ENCODE measurements around the gene IL12RB2.

Gene IL12RB2

GRCh38 chr1:67285780-67286488 is 21.7 kb upstream of the IL12RB2 start:
- Histone ChIP-seq H3K23ac (ENCODE audit: low read length) (no peak overlapping the region), H2AK5ac (ENCODE audit: low read length) (no peak overlapping the region), H3K9ac (ENCODE audit: low read length) (no peak overlapping the region), H3K56ac (ENCODE audit: low read length) (no peak overlapping the region), H3K18ac (ENCODE audit: low read length) (no peak overlapping the region), H3K79me2 (ENCODE audit: control insufficient read depth, insufficient read depth, low read length) (no peaks in the 10 kb centered on the region), H3K4me3 (ENCODE audit: low read length) (no peak overlapping the region), H3K27me3 (ENCODE audit: insufficient read depth, low read length, poor library complexity) (no peaks in the 10 kb centered on the region), H3K4ac (ENCODE audit: low read depth, low read length) (no peak overlapping the region), H3K4me1 (ENCODE audit: control insufficient read depth, low read depth, low read length) (no peaks in the 10 kb centered on the region), H3K4me2 (ENCODE audit: low read length) (no peak overlapping the region), H2BK15ac (replicated peaks; ENCODE audit: low read depth) (no peak overlapping the region), H4K8ac (ENCODE audit: low read depth, low read length) (no peak overlapping the region), H2BK120ac (ENCODE audit: low read depth, low read length) (no peak overlapping the region), H2BK5ac (ENCODE audit: low read length) (no peak overlapping the region), H3K36me3 (ENCODE audit: control insufficient read depth, insufficient read depth, low read length) (no peaks in the 10 kb centered on the region), H3K27ac (ENCODE audit: low read depth, low read length) (no peak overlapping the region), H3K79me1 (ENCODE audit: low read length) (no peaks in the 10 kb centered on the region), H4K5ac (ENCODE audit: low read length) (no peak overlapping the region)
- no CpG with 5 or more reads among the region's 8 CpGs for WGBS (ENCODE audit: extremely low coverage, insufficient coverage, low lambda C conversion rate)
- no peak for DNase-seq

GRCh38 chr1:67290236-67290635 is 17.4 kb upstream of the IL12RB2 start:
- WGBS (ENCODE audit: extremely low coverage, insufficient coverage, low lambda C conversion rate), result no CpG with 5 or more reads among the region's 4 CpGs
- H3K56ac ChIP-seq (ENCODE audit: low read length), result no peak overlapping the region

GRCh38 chr1:67294836-67295617 is 12.6 kb upstream of the IL12RB2 start:
- H4K8ac ChIP-seq (ENCODE audit: low read depth, low read length), result no peak overlapping the region
- no peaks in the 10 kb centered on the region for H3K79me1 ChIP-seq (ENCODE audit: low read length)
- no peak overlapping the region for H2BK15ac ChIP-seq (replicated peaks; ENCODE audit: low read depth)
- H3K4me1 ChIP-seq (ENCODE audit: control insufficient read depth, low read depth, low read length), result no peaks in the 10 kb centered on the region
- H3K36me3 ChIP-seq (ENCODE audit: control insufficient read depth, insufficient read depth, low read length), result no peaks in the 10 kb centered on the region
- no peak overlapping the region for H2AK5ac ChIP-seq (ENCODE audit: low read length)
- no peak overlapping the region for H4K5ac ChIP-seq (ENCODE audit: low read length)
- WGBS (ENCODE audit: extremely low coverage, insufficient coverage, low lambda C conversion rate), result no CpG with 5 or more reads among the region's 9 CpGs
- H3K56ac ChIP-seq (ENCODE audit: low read length), result no peak overlapping the region
- DNase-seq, result peak; percentile 66
- H3K4me3 ChIP-seq (ENCODE audit: low read length), result no peak overlapping the region
- H3K4ac ChIP-seq (ENCODE audit: low read depth, low read length), result no peak overlapping the region
- H3K18ac ChIP-seq (ENCODE audit: low read length), result no peak overlapping the region
- no peak overlapping the region for H3K4me2 ChIP-seq (ENCODE audit: low read length)
- H3K27ac ChIP-seq (ENCODE audit: low read depth, low read length), result no peak overlapping the region
- no peak overlapping the region for H2BK5ac ChIP-seq (ENCODE audit: low read length)
- H3K23ac ChIP-seq (ENCODE audit: low read length), result no peak overlapping the region
- H2BK120ac ChIP-seq (ENCODE audit: low read depth, low read length), result no peak overlapping the region
- H3K79me2 ChIP-seq (ENCODE audit: control insufficient read depth, insufficient read depth, low read length), result no peaks in the 10 kb centered on the region
- no peak overlapping the region for H3K9ac ChIP-seq (ENCODE audit: low read length)
- no peaks in the 10 kb centered on the region for H3K27me3 ChIP-seq (ENCODE audit: insufficient read depth, low read length, poor library complexity)

More at GRCh38 chr1:67290236-67290635, 17.4 kb upstream of the IL12RB2 start:
- Histone ChIP-seq H3K23ac (ENCODE audit: low read length) (no peak overlapping the region), H3K79me1 (ENCODE audit: low read length) (no peaks in the 10 kb centered on the region), H3K27ac (ENCODE audit: low read depth, low read length) (no peak overlapping the region), H3K4ac (ENCODE audit: low read depth, low read length) (no peak overlapping the region), H3K4me2 (ENCODE audit: low read length) (no peak overlapping the region), H4K8ac (ENCODE audit: low read depth, low read length) (no peak overlapping the region), H3K4me3 (ENCODE audit: low read length) (no peak overlapping the region), H3K9ac (ENCODE audit: low read length) (no peak overlapping the region), H3K4me1 (ENCODE audit: control insufficient read depth, low read depth, low read length) (no peaks in the 10 kb centered on the region), H2BK5ac (ENCODE audit: low read length) (no peak overlapping the region), H2BK15ac (replicated peaks; ENCODE audit: low read depth) (no peak overlapping the region), H3K36me3 (ENCODE audit: control insufficient read depth, insufficient read depth, low read length) (no peaks in the 10 kb centered on the region), H3K27me3 (ENCODE audit: insufficient read depth, low read length, poor library complexity) (no peaks in the 10 kb centered on the region), H3K18ac (ENCODE audit: low read length) (no peak overlapping the region), H4K5ac (ENCODE audit: low read length) (no peak overlapping the region), H2AK5ac (ENCODE audit: low read length) (no peak overlapping the region), H2BK120ac (ENCODE audit: low read depth, low read length) (no peak overlapping the region), H3K79me2 (ENCODE audit: control insufficient read depth, insufficient read depth, low read length) (no peaks in the 10 kb centered on the region)
- DNase-seq, result no peak

- H4K5ac ChIP-seq (ENCODE audit: low read length), result no peak overlapping the region
- no peaks in the 10 kb centered on the region for H3K79me1 ChIP-seq (ENCODE audit: low read length)
- H3K18ac ChIP-seq (ENCODE audit: low read length), result no peak overlapping the region
- no peak overlapping the region for H3K56ac ChIP-seq (ENCODE audit: low read length)
- no peak overlapping the region for H3K4me3 ChIP-seq (ENCODE audit: low read length)
- no peak overlapping the region for H4K8ac ChIP-seq (ENCODE audit: low read depth, low read length)
- no peak overlapping the region for H3K4me2 ChIP-seq (ENCODE audit: low read length)
- no CpG with 5 or more reads among the region's 2 CpGs for WGBS (ENCODE audit: extremely low coverage, insufficient coverage, low lambda C conversion rate)
- H2BK15ac ChIP-seq (replicated peaks; ENCODE audit: low read depth), result no peak overlapping the region
- H2BK5ac ChIP-seq (ENCODE audit: low read length), result no peak overlapping the region
- H3K4ac ChIP-seq (ENCODE audit: low read depth, low read length), result no peak overlapping the region
- DNase-seq, result peak; percentile 30
- no peak overlapping the region for H2AK5ac ChIP-seq (ENCODE audit: low read length)
- H3K27ac ChIP-seq (ENCODE audit: low read depth, low read length), result no peak overlapping the region
- H3K4me1 ChIP-seq (ENCODE audit: control insufficient read depth, low read depth, low read length), result no peaks in the 10 kb centered on the region
- no peak overlapping the region for H3K9ac ChIP-seq (ENCODE audit: low read length)
- H3K36me3 ChIP-seq (ENCODE audit: control insufficient read depth, insufficient read depth, low read length), result no peaks in the 10 kb centered on the region
- H3K79me2 ChIP-seq (ENCODE audit: control insufficient read depth, insufficient read depth, low read length), result no peaks in the 10 kb centered on the region
- H2BK120ac ChIP-seq (ENCODE audit: low read depth, low read length), result no peak overlapping the region
- no peaks in the 10 kb centered on the region for H3K27me3 ChIP-seq (ENCODE audit: insufficient read depth, low read length, poor library complexity)
- H3K23ac ChIP-seq (ENCODE audit: low read length), result no peak overlapping the region
Measured at GRCh38 chr1:67298762-67299161, 8.9 kb upstream of the IL12RB2 start.

GRCh38 chr1:67299296-67299695 is 8.4 kb upstream of the IL12RB2 start:
- DNase-seq, result no peak
- no CpG with 5 or more reads among the region's 7 CpGs for WGBS (ENCODE audit: extremely low coverage, insufficient coverage, low lambda C conversion rate)
- no peak overlapping the region for H2BK120ac ChIP-seq (ENCODE audit: low read depth, low read length)
- H3K79me1 ChIP-seq (ENCODE audit: low read length), result no peaks in the 10 kb centered on the region
- no peak overlapping the region for H3K56ac ChIP-seq (ENCODE audit: low read length)
- H2BK15ac ChIP-seq (replicated peaks; ENCODE audit: low read depth), result no peak overlapping the region
- H3K27me3 ChIP-seq (ENCODE audit: insufficient read depth, low read length, poor library complexity), result no peaks in the 10 kb centered on the region
- H3K23ac ChIP-seq (ENCODE audit: low read length), result no peak overlapping the region
- no peak overlapping the region for H3K4me3 ChIP-seq (ENCODE audit: low read length)
- no peaks in the 10 kb centered on the region for H3K4me1 ChIP-seq (ENCODE audit: control insufficient read depth, low read depth, low read length)
- no peak overlapping the region for H2BK5ac ChIP-seq (ENCODE audit: low read length)
- H4K8ac ChIP-seq (ENCODE audit: low read depth, low read length), result no peak overlapping the region
- no peak overlapping the region for H4K5ac ChIP-seq (ENCODE audit: low read length)
- H3K9ac ChIP-seq (ENCODE audit: low read length), result no peak overlapping the region
- no peaks in the 10 kb centered on the region for H3K36me3 ChIP-seq (ENCODE audit: control insufficient read depth, insufficient read depth, low read length)
- no peak overlapping the region for H3K4ac ChIP-seq (ENCODE audit: low read depth, low read length)
- no peak overlapping the region for H3K27ac ChIP-seq (ENCODE audit: low read depth, low read length)
- H3K18ac ChIP-seq (ENCODE audit: low read length), result no peak overlapping the region
- no peaks in the 10 kb centered on the region for H3K79me2 ChIP-seq (ENCODE audit: control insufficient read depth, insufficient read depth, low read length)
- no peak overlapping the region for H2AK5ac ChIP-seq (ENCODE audit: low read length)
- no peak overlapping the region for H3K4me2 ChIP-seq (ENCODE audit: low read length)
